HG03469 (cell line): ENCODE data around the gene PPARG.

Experiments used
- ATAC-seq: cut with Tn5 transposase; IDR thresholded peaks from one replicate; pipeline ENCODE4 v1.9.1; 2021; ENCODE audit warnings: mild to moderate bottlenecking, moderate library complexity, moderate number of reproducible peaks; ENCODE audit not compliant: unreplicated experiment

Gene PPARG

GRCh38 chr3:12308517-12308916, 19.6 kb downstream of the PPARG start:
- no peak for ATAC-seq

GRCh38 chr3:12309716-12310115, 20.8 kb downstream of the PPARG start:
- ATAC-seq: no peak

- no peak for ATAC-seq
Observed at GRCh38 chr3:12312010-12312409, 23.1 kb downstream of the PPARG start.

GRCh38 chr3:12313519-12313918, 24.6 kb downstream of the PPARG start:
- ATAC-seq: no peak

GRCh38 chr3:12316253-12316652, 27.4 kb downstream of the PPARG start:
- no peak for ATAC-seq

- ATAC-seq: no peak
Observed at GRCh38 chr3:12316729-12317351, 28.0 kb downstream of the PPARG start.

GRCh38 chr3:12317914-12318313, 29.0 kb downstream of the PPARG start:
- ATAC-seq: no peak

- ATAC-seq: no peak
Observed at GRCh38 chr3:12318758-12319621, 30.1 kb downstream of the PPARG start.

GRCh38 chr3:12321015-12321414, 32.1 kb downstream of the PPARG start:
- ATAC-seq: no peak

- ATAC-seq: no peak
Observed at GRCh38 chr3:12323237-12323636, 34.4 kb downstream of the PPARG start.

GRCh38 chr3:12325586-12326515, 37.0 kb downstream of the PPARG start:
- no peak for ATAC-seq

GRCh38 chr3:12327021-12327420, 38.2 kb downstream of the PPARG start:
- ATAC-seq: no peak

- no peak for ATAC-seq
Observed at GRCh38 chr3:12328132-12328836, 39.4 kb downstream of the PPARG start.

- ATAC-seq: no peak
Observed at GRCh38 chr3:12328837-12329462, 40.1 kb downstream of the PPARG start.

GRCh38 chr3:12334786-12335185, 45.9 kb downstream of the PPARG start:
- ATAC-seq: no peak

GRCh38 chr3:12335421-12335820, 46.6 kb downstream of the PPARG start:
- ATAC-seq: no peak

GRCh38 chr3:12336099-12336498, 47.2 kb downstream of the PPARG start:
- no peak for ATAC-seq

- no peak for ATAC-seq
Observed at GRCh38 chr3:12338595-12339546, 50.0 kb downstream of the PPARG start.
